PC-9 (cell line): ENCODE data around the gene ARFGEF3. TPM values are rescaled to one million over a fixed set of nuclear protein-coding genes. Genes with fewer than 3 reads are reported as not detected.

ENCODE experiments used
- BruUV-seq: library from RNA; stranded (reverse); fragments of 400-500 nt; replicated peaks from 2 replicates; lab custom pipeline; 2021; lab: Mats Ljungman, UMichigan
- CTCF ChIA-PET: fragments of 300-600 bp; sonication (Branson Sonifier 250); formaldehyde crosslinking; loops from one replicate; lab custom pipeline; 2022; ENCODE audit warnings: antibody characterized with exemption; lab: Charles Lee
- POLR2A ChIA-PET: fragments of 300-600 bp; sonication (Branson Sonifier 250); formaldehyde crosslinking; loops from one replicate; lab custom pipeline; 2022; ENCODE audit warnings: antibody characterized with exemption; ENCODE audit not compliant: unreplicated experiment; lab: Charles Lee
- DNase-seq, 2 experiments: peaks; one replicate each; pipeline versions ENCODE4 v3.0.0 to v3.0.0-alpha.2; 2015 to 2022; ENCODE audit warnings: mixed read lengths in 1 of 2
- H2AFZ ChIP-seq: fragments of 200-600 bp; sonication (generic); 2 replicates; pipeline ENCODE4 v1.8.1; 2017; ENCODE audit warnings: antibody characterized with exemption
- H3F3A ChIP-seq: fragments of 200-600 bp; sonication (generic); 2 replicates; pipeline ENCODE4 v1.8.1; 2017; ENCODE audit warnings: antibody characterized with exemption, mild to moderate bottlenecking, low read depth; ENCODE audit not compliant: insufficient read depth
- H3K27ac ChIP-seq: fragments of 200-600 bp; sonication (generic); 2 replicates; pipeline ENCODE4 v1.6.1; 2016; ENCODE audit warnings: mixed run types
- H3K27me3 ChIP-seq: fragments of 200-600 bp; sonication (generic); 2 replicates; pipeline ENCODE4 v1.6.1; 2016; ENCODE audit warnings: low read depth, mixed run types; ENCODE audit not compliant: insufficient read depth
- H3K36me3 ChIP-seq: fragments of 200-600 bp; sonication (generic); 2 replicates; pipeline ENCODE4 v1.6.1; 2016; ENCODE audit warnings: low read depth, mixed run types
- H3K4me1 ChIP-seq: fragments of 200-600 bp; sonication (generic); replicated peaks from 2 replicates; pipeline ENCODE4 v1.6.1; 2016; ENCODE audit warnings: mixed run types; ENCODE audit not compliant: insufficient read depth
- H3K4me2 ChIP-seq: fragments of 200-600 bp; sonication (generic); 2 replicates; pipeline ENCODE4 v1.6.1; 2017; ENCODE audit warnings: mixed run types
- H3K4me3 ChIP-seq: fragments of 200-600 bp; sonication (generic); 2 replicates; pipeline ENCODE4 v1.6.1; 2016; ENCODE audit warnings: mixed run types
- H3K79me2 ChIP-seq: fragments of 200-600 bp; sonication (generic); 2 replicates; pipeline ENCODE4 v1.6.1; 2017; ENCODE audit warnings: low read depth, mixed run types
- H3K9me2 ChIP-seq: fragments of 200-600 bp; sonication (generic); 2 replicates; pipeline ENCODE4 v1.8.1; 2017; ENCODE audit warnings: mild to moderate bottlenecking; ENCODE audit not compliant: insufficient read depth
- H3K9me3 ChIP-seq: fragments of 200-600 bp; sonication (generic); 2 replicates; pipeline ENCODE4 v1.8.1; 2016; ENCODE audit warnings: low read depth; ENCODE audit not compliant: insufficient read depth
- H4K20me1 ChIP-seq: fragments of 200-600 bp; sonication (generic); 2 replicates; pipeline ENCODE4 v1.8.1; 2017; ENCODE audit not compliant: insufficient read depth
- EZH2 ChIP-seq: fragments of 200-600 bp; sonication (generic); IDR thresholded peaks from 2 replicates; pipeline ENCODE4 v1.8.0; 2017; ENCODE audit warnings: antibody characterized with exemption, low read depth
- intact Hi-C: fragments of 100-400 bp; cut with micrococcal nuclease; formaldehyde crosslinking; loops from one replicate; pipeline ENCODE4 v1.10.0; 2022; ENCODE audit not compliant: unreplicated experiment
- total RNA-seq: library from RNA; stranded (reverse); gene quantifications from 2 replicates; pipeline ENCODE4 v1.2.3, GENCODE V29; 2021
- TF ChIP-seq, protein P1 (sequence below): fragments of 200-600 bp; sonication (generic); conservative IDR thresholded peaks from 2 replicates; pipeline ENCODE4 v1.6.1; 2017; ENCODE audit warnings: mixed run types, antibody characterized with exemption, mild to moderate bottlenecking, moderate library complexity

Gene ARFGEF3
- total RNA-seq, 1 experiment from 2014 or later: 9.9 TPM

DNA sequence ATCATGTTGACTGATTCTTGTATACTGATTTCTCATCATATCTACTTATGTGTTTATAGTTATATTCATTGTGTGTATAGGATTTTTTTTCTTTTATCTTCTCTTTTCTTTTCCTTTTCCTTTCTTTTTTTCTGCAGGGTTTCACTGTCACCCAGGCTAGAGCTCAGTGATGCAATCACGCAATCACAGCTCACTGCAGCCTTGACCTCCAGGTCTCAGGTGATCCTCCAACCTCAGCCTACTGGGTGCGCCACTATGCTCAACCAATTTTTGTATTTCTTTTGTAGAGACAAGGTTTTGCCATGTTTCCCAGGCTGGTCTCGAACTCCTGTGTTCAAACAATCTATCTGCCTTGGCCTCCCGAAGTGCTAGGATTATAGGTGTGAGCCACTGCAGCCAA is 58.2 kb downstream of the ARFGEF3 start:
- Histone ChIP-seq H3K4me2 (no peak overlapping the region), H3F3A (no peaks in the 10 kb centered on the region), H3K79me2 (no peaks in the 10 kb centered on the region), H3K4me1 (no peaks in the 10 kb centered on the region), H3K27me3 (no peaks in the 10 kb centered on the region), H3K36me3 (peaks cover 4% of the 10 kb centered on the region; the same call in 1 of the 2 replicates), H3K27ac (no peak overlapping the region), H2AFZ (no peak overlapping the region), H3K4me3 (no peak overlapping the region), H3K9me3 (no peaks in the 10 kb centered on the region), H4K20me1 (no peaks in the 10 kb centered on the region), H3K9me2 (no peaks in the 10 kb centered on the region)
- no peak for TF ChIP-seq EZH2
- TF ChIP-seq, protein P1, sequence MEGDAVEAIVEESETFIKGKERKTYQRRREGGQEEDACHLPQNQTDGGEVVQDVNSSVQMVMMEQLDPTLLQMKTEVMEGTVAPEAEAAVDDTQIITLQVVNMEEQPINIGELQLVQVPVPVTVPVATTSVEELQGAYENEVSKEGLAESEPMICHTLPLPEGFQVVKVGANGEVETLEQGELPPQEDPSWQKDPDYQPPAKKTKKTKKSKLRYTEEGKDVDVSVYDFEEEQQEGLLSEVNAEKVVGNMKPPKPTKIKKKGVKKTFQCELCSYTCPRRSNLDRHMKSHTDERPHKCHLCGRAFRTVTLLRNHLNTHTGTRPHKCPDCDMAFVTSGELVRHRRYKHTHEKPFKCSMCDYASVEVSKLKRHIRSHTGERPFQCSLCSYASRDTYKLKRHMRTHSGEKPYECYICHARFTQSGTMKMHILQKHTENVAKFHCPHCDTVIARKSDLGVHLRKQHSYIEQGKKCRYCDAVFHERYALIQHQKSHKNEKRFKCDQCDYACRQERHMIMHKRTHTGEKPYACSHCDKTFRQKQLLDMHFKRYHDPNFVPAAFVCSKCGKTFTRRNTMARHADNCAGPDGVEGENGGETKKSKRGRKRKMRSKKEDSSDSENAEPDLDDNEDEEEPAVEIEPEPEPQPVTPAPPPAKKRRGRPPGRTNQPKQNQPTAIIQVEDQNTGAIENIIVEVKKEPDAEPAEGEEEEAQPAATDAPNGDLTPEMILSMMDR: no peak
- POLR2A ChIA-PET: no interaction called here
- DNase-seq: no peak
- intact Hi-C loops: no loop called here
- CTCF ChIA-PET: no interaction called here
- no TSS peak for BruUV-seq

DNA sequence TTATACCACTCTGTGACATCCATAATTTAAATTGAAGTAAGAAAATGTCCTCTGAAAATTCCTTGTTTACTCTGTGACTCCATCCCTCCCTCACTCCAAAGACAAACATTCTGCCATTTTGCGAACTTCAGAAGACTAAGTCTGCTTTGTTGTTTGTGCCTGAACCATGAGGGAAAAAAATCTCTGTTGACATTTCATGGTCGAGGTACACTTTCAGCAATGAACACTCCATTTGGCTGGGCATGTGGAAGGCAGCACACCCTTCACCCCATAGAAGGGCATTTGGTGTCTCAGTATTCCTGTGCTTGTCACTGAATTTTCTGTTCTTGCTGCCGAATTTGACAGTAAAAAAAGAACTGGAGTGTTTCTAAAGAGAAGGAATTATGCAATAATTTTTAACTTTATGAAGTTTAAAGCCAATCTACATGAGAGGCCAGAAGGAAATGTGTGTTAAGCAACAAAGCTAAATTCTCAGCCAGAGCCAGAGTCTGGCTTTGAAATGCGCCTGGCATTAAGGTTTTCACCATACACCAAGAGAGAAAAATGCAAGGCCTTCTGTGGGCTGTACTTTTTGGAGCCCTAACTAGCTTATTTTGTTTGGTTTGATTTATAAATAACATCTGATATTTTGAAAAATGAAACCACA is 61.3 kb downstream of the ARFGEF3 start:
- intact Hi-C loops: no loop called here
- no peaks in the 10 kb centered on the region for H3F3A ChIP-seq
- H4K20me1 ChIP-seq: no peaks in the 10 kb centered on the region
- H3K4me2 ChIP-seq: no peak overlapping the region
- no peak overlapping the region for H3K27ac ChIP-seq
- no peak overlapping the region for H3K4me3 ChIP-seq
- DNase-seq: no peak
- H3K9me3 ChIP-seq: no peaks in the 10 kb centered on the region
- no peaks in the 10 kb centered on the region for H3K79me2 ChIP-seq
- no peaks in the 10 kb centered on the region for H3K27me3 ChIP-seq
- no TSS peak for BruUV-seq
- peaks cover 1% of the 10 kb centered on the region; the same call in 1 of the 2 replicates for H3K36me3 ChIP-seq
- CTCF ChIA-PET: no interaction called here
- H3K4me1 ChIP-seq: 0 out of 2 replicates have a peak, but pooled peaks cover 6% of the 10 kb centered on the region
- TF ChIP-seq, protein P1: no peak
- TF ChIP-seq EZH2: no peak
- no peaks in the 10 kb centered on the region for H3K9me2 ChIP-seq
- no peak overlapping the region for H2AFZ ChIP-seq
- POLR2A ChIA-PET: no interaction called here

DNA sequence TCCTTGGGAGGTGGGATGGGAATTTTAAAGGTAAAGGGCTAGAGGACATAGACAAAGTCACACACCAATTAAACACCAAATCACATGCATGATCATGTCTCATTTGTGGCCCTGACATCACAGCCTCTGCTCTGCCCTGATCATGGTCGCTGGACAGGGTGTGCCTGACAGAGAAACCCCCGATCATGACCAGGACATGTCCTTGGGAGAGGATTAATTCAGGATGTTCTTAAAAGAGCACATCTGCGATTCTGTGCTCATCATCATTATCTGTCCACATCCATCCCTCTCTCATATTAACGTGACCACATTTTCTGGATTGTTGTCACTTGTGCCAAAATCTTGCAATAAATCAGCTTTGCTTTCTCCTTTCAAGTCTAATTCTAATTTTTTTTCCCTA is 64.2 kb downstream of the ARFGEF3 start:
- no peaks in the 10 kb centered on the region for H3K27me3 ChIP-seq
- H3K79me2 ChIP-seq: no peaks in the 10 kb centered on the region; the same call in 1 of the 2 replicates
- H4K20me1 ChIP-seq: no peaks in the 10 kb centered on the region
- no peak for DNase-seq
- H2AFZ ChIP-seq: no peak overlapping the region
- ChIA-PET POLR2A (interaction anchor here (0.5 to 0.6 kb wide), 3 partner anchors 44 to 387 kb away, joined by 3 to 11 read pairs (median 4); no protein-coding TSS in a partner anchor), CTCF (no interaction called here)
- no peak overlapping the region for H3K4me3 ChIP-seq
- H3K9me3 ChIP-seq: no peaks in the 10 kb centered on the region
- no peaks in the 10 kb centered on the region for H3K9me2 ChIP-seq
- intact Hi-C loops: no loop called here
- TF ChIP-seq EZH2: no peak
- TF ChIP-seq, protein P1: no peak
- BruUV-seq: no TSS peak
- peaks cover 25% of the 10 kb centered on the region for H3F3A ChIP-seq
- H3K4me1 ChIP-seq: peaks cover 36% of the 10 kb centered on the region
- H3K4me2 ChIP-seq: no peak overlapping the region
- peaks cover 3% of the 10 kb centered on the region; the same call in 1 of the 2 replicates for H3K36me3 ChIP-seq
- H3K27ac ChIP-seq: no peak overlapping the region
